MM.1S (cell line): Measurements from ENCODE around the gene PRPF19.

Source experiments
- EZH2phosphoT487 ChIP-seq: fragments of 300-600 bp; sonication (generic); IDR thresholded peaks from 2 replicates; pipeline ENCODE4 v1.6.1; 2018; ENCODE audit warnings: antibody characterized with exemption, low read length
- TF ChIP-seq, protein P1 (sequence below): fragments of 300-600 bp; sonication (generic); IDR thresholded peaks from 2 replicates; pipeline ENCODE4 v1.5.1; 2016; ENCODE audit warnings: antibody characterized with exemption, low read length, mixed read lengths

DNA sequence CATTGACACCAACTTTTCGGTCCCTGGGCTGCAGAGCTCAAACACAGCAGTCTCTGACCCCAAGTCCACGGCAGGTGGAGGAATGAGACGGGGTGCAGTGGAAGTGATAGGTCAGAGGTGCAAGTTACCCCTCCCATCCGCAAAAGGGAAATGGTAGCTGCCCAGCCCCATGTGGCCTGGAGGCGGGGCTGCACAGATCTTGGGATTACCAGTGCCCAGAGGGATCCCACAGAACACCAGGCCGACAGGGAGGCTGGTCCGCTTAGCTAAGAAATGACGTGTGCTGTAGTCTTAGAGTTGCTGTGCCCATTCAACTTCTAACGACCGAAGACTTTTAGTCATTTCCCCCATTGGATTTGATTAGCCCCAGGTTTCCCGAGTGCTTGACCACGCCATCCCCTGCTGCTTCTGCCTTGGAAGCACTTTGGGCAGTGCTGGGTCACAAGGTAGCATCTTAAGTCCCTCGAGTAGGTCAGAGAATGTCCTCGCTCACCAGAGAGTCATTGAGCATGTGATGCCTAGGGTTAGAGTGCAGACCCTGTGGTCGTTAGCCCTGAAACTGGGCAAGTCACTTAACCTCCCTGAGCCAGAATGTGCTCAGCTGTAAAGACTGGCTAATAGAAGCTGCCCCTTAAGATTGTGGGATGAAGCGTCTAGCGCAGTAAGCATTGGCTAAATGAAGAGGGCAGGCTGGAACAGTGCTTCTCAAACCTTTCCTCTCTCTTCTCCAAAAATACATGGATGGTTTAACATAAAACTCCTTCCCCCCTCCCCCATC, 54.9 kb downstream of the PRPF19 start:
- no peak for TF ChIP-seq EZH2phosphoT487
- TF ChIP-seq, protein P1, sequence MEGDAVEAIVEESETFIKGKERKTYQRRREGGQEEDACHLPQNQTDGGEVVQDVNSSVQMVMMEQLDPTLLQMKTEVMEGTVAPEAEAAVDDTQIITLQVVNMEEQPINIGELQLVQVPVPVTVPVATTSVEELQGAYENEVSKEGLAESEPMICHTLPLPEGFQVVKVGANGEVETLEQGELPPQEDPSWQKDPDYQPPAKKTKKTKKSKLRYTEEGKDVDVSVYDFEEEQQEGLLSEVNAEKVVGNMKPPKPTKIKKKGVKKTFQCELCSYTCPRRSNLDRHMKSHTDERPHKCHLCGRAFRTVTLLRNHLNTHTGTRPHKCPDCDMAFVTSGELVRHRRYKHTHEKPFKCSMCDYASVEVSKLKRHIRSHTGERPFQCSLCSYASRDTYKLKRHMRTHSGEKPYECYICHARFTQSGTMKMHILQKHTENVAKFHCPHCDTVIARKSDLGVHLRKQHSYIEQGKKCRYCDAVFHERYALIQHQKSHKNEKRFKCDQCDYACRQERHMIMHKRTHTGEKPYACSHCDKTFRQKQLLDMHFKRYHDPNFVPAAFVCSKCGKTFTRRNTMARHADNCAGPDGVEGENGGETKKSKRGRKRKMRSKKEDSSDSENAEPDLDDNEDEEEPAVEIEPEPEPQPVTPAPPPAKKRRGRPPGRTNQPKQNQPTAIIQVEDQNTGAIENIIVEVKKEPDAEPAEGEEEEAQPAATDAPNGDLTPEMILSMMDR, result no peak
